Measurements from ENCODE around the gene CATSPERB.

Gene CATSPERB

DNA sequence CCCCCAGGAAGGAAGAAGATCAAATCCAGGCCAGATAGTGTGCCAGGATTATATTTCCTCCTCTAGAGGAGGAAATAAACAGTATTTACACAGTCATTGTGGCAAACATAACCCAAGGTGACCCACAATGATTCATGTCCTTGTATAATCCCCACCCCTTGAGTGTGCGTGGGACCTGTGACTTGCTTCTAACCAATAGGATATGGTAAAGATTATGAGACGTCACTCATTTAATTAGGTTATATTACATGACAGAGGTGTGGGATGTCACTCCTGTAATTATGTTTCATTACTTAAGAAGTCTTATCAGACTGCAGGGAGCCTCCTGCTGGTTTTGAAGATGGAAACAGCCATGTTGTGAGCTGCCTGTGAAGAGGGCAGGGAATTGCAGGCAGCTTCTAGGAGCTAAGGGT is 12.2 kb upstream of the CATSPERB start (continued):
- TF ChIP-seq, protein P1, sequence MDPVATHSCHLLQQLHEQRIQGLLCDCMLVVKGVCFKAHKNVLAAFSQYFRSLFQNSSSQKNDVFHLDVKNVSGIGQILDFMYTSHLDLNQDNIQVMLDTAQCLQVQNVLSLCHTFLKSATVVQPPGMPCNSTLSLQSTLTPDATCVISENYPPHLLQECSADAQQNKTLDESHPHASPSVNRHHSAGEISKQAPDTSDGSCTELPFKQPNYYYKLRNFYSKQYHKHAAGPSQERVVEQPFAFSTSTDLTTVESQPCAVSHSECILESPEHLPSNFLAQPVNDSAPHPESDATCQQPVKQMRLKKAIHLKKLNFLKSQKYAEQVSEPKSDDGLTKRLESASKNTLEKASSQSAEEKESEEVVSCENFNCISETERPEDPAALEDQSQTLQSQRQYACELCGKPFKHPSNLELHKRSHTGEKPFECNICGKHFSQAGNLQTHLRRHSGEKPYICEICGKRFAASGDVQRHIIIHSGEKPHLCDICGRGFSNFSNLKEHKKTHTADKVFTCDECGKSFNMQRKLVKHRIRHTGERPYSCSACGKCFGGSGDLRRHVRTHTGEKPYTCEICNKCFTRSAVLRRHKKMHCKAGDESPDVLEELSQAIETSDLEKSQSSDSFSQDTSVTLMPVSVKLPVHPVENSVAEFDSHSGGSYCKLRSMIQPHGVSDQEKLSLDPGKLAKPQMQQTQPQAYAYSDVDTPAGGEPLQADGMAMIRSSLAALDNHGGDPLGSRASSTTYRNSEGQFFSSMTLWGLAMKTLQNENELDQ (tag by site-specific recombination; IDR thresholded peaks at IDR 0.05; ENCODE audit: low read depth), result no peak
- TF ChIP-seq ZNF214 (tag by site-specific recombination; IDR thresholded peaks at IDR 0.05; ENCODE audit: borderline replicate concordance) (no peak), ZNF404 (tag by site-specific recombination; IDR thresholded peaks at IDR 0.05) (no peak), ZNF48 (tag by site-specific recombination; IDR thresholded peaks at IDR 0.05) (no peak), ZNF473 (tag by site-specific recombination; IDR thresholded peaks at IDR 0.05) (no peak), ZNF701 (tag by site-specific recombination; IDR thresholded peaks at IDR 0.05) (no peak), MEIS1 (CRISPR knock-in tag; IDR thresholded peaks at IDR 0.05; ENCODE audit: borderline replicate concordance) (no peak), HOXC10 (CRISPR knock-in tag; IDR thresholded peaks at IDR 0.05) (no peak), ZNF658 (tag by site-specific recombination; IDR thresholded peaks at IDR 0.05) (no peak), ZNF114 (tag by site-specific recombination; IDR thresholded peaks at IDR 0.05) (no peak), ZNF843 (tag by site-specific recombination; IDR thresholded peaks at IDR 0.05) (peak; percentile 75), ZNF138 (tag by site-specific recombination; IDR thresholded peaks at IDR 0.05; ENCODE audit: borderline replicate concordance) (no peak), ZNF624 (tag by site-specific recombination; IDR thresholded peaks at IDR 0.05) (no peak), ZNF394 (tag by site-specific recombination; IDR thresholded peaks at IDR 0.05; ENCODE audit: borderline replicate concordance) (no peak), ZNF37A (tag by site-specific recombination; IDR thresholded peaks at IDR 0.05) (no peak), SP3 (tag by site-specific recombination; IDR thresholded peaks at IDR 0.05) (no peak), ZNF10 (tag by site-specific recombination; IDR thresholded peaks at IDR 0.05) (no peak), ZNF768 (tag by site-specific recombination; IDR thresholded peaks at IDR 0.05) (no peak), TRIM28 (IDR thresholded peaks at IDR 0.05; ENCODE audit: borderline replicate concordance, low read length) (no peak), ZFP41 (tag by site-specific recombination; IDR thresholded peaks at IDR 0.05; ENCODE audit: borderline replicate concordance) (no peak), ZNF423 (tag by site-specific recombination; IDR thresholded peaks at IDR 0.05) (no peak), HOXA7 (CRISPR knock-in tag; IDR thresholded peaks at IDR 0.05; ENCODE audit: borderline replicate concordance) (no peak), ZNF585B (tag by site-specific recombination; IDR thresholded peaks at IDR 0.05) (no peak), GLI4 (tag by site-specific recombination; IDR thresholded peaks at IDR 0.05) (no peak), ZNF16 (tag by site-specific recombination; IDR thresholded peaks at IDR 0.05; ENCODE audit: low read depth) (no peak)
- TF ChIP-seq, protein P2, sequence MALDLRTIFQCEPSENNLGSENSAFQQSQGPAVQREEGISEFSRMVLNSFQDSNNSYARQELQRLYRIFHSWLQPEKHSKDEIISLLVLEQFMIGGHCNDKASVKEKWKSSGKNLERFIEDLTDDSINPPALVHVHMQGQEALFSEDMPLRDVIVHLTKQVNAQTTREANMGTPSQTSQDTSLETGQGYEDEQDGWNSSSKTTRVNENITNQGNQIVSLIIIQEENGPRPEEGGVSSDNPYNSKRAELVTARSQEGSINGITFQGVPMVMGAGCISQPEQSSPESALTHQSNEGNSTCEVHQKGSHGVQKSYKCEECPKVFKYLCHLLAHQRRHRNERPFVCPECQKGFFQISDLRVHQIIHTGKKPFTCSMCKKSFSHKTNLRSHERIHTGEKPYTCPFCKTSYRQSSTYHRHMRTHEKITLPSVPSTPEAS (tag by site-specific recombination; IDR thresholded peaks at IDR 0.05), result no peak
- TF ChIP-seq, protein P3, sequence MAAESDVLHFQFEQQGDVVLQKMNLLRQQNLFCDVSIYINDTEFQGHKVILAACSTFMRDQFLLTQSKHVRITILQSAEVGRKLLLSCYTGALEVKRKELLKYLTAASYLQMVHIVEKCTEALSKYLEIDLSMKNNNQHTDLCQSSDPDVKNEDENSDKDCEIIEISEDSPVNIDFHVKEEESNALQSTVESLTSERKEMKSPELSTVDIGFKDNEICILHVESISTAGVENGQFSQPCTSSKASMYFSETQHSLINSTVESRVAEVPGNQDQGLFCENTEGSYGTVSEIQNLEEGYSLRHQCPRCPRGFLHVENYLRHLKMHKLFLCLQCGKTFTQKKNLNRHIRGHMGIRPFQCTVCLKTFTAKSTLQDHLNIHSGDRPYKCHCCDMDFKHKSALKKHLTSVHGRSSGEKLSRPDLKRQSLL (tag by site-specific recombination; IDR thresholded peaks at IDR 0.05), result no peak
- TF ChIP-seq, protein P4, sequence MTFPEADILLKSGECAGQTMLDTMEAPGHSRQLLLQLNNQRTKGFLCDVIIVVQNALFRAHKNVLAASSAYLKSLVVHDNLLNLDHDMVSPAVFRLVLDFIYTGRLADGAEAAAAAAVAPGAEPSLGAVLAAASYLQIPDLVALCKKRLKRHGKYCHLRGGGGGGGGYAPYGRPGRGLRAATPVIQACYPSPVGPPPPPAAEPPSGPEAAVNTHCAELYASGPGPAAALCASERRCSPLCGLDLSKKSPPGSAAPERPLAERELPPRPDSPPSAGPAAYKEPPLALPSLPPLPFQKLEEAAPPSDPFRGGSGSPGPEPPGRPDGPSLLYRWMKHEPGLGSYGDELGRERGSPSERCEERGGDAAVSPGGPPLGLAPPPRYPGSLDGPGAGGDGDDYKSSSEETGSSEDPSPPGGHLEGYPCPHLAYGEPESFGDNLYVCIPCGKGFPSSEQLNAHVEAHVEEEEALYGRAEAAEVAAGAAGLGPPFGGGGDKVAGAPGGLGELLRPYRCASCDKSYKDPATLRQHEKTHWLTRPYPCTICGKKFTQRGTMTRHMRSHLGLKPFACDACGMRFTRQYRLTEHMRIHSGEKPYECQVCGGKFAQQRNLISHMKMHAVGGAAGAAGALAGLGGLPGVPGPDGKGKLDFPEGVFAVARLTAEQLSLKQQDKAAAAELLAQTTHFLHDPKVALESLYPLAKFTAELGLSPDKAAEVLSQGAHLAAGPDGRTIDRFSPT (tag by site-specific recombination; IDR thresholded peaks at IDR 0.05), result no peak
- TF ChIP-seq, protein P5, sequence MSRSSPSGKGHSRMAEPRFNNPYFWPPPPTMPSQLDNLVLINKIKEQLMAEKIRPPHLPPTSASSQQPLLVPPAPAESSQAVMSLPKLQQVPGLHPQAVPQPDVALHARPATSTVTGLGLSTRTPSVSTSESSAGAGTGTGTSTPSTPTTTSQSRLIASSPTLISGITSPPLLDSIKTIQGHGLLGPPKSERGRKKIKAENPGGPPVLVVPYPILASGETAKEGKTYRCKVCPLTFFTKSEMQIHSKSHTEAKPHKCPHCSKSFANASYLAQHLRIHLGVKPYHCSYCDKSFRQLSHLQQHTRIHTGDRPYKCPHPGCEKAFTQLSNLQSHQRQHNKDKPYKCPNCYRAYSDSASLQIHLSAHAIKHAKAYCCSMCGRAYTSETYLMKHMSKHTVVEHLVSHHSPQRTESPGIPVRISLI (tag by site-specific recombination; IDR thresholded peaks at IDR 0.05), result no peak
- TF ChIP-seq, protein P6, sequence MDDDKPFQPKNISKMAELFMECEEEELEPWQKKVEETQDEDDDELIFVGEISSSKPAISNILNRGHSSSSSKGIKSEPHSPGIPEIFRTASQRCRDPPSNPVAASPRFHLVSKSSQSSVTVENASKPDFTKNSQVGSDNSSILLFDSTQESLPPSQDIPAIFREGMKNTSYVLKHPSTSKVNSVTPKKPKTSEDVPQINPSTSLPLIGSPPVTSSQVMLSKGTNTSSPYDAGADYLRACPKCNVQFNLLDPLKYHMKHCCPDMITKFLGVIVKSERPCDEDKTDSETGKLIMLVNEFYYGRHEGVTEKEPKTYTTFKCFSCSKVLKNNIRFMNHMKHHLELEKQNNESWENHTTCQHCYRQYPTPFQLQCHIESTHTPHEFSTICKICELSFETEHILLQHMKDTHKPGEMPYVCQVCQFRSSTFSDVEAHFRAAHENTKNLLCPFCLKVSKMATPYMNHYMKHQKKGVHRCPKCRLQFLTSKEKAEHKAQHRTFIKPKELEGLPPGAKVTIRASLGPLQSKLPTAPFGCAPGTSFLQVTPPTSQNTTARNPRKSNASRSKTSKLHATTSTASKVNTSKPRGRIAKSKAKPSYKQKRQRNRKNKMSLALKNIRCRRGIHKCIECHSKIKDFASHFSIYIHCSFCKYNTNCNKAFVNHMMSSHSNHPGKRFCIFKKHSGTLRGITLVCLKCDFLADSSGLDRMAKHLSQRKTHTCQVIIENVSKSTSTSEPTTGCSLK (tag by site-specific recombination; IDR thresholded peaks at IDR 0.05), result no peak
- TF ChIP-seq, protein P7, sequence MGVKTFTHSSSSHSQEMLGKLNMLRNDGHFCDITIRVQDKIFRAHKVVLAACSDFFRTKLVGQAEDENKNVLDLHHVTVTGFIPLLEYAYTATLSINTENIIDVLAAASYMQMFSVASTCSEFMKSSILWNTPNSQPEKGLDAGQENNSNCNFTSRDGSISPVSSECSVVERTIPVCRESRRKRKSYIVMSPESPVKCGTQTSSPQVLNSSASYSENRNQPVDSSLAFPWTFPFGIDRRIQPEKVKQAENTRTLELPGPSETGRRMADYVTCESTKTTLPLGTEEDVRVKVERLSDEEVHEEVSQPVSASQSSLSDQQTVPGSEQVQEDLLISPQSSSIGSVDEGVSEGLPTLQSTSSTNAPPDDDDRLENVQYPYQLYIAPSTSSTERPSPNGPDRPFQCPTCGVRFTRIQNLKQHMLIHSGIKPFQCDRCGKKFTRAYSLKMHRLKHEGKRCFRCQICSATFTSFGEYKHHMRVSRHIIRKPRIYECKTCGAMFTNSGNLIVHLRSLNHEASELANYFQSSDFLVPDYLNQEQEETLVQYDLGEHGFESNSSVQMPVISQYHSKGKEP (tag by site-specific recombination; IDR thresholded peaks at IDR 0.05), result no peak

Measured in HEK293 (cell line).